A549 (cell line): ENCODE measurements around the gene KRT36. TPM values are rescaled to one million over a fixed set of nuclear protein-coding genes. Genes with fewer than 3 reads are reported as not detected.

Source experiments
- ATAC-seq, 2 experiments: fragments of 200-7000 bp in 1 of 2; fragments of >200 bp in 1 of 2; cut with Nextera tagmentation in 1 of 2; cut with Tn5 transposase in 1 of 2; 3 replicates each; pipeline versions ENCODE4 v1.8.0 to v1.9.1; 2018 to 2020; ENCODE audit warnings: mild to moderate bottlenecking in 1 of 2, moderate library complexity in 1 of 2
- CTCF ChIA-PET: fragments of 300-600 bp; sonication (Branson Sonifier 250); formaldehyde crosslinking; extraction: SDS; loops from one replicate; lab custom pipeline; 2021; ENCODE audit warnings: antibody characterized with exemption, inconsistent platforms; lab: Yijun Ruan, JAX
- POLR2A ChIA-PET: fragments of 350-600 bp; formaldehyde crosslinking; extraction: SDS; loops from one replicate; lab custom pipeline; 2021; ENCODE audit warnings: antibody characterized with exemption, inconsistent platforms; lab: Yijun Ruan, JAX
- DNase-seq, 2 experiments: peaks; one replicate each; pipeline versions ENCODE4 v3.0.0 to v3.0.0-alpha.2; 2011 to 2016; ENCODE audit warnings: low read depth in 1 of 2, low spot score in 1 of 2
- FAIRE-seq: peaks from 2 replicates; lab custom pipeline; 2011; peaks lifted over from hg19 to GRCh38; lab: Jason Lieb, UNC
- H3K27ac ChIP-seq, 2 experiments: fragments of >200 bp; sonication (Bioruptor Twin); formaldehyde crosslinking; 3 replicates each; pipeline ENCODE4 v1.5.1; 2016 to 2017
- H3K4me1 ChIP-seq: fragments of >200 bp; sonication (Bioruptor Twin); formaldehyde crosslinking; 3 replicates; pipeline ENCODE4 v1.6.1; 2016
- H3K4me2 ChIP-seq: fragments of >200 bp; sonication (Bioruptor Twin); formaldehyde crosslinking; 3 replicates; pipeline ENCODE4 v1.6.1; 2016
- H3K4me3 ChIP-seq: fragments of >200 bp; sonication (Bioruptor Twin); formaldehyde crosslinking; 3 replicates; pipeline ENCODE4 v1.5.1; 2016
- H3K9me3 ChIP-seq: fragments of >200 bp; sonication (Bioruptor Twin); formaldehyde crosslinking; 3 replicates; pipeline ENCODE4 v1.6.1; 2016
- CHD2 ChIP-seq: fragments of 150-350 bp; IDR thresholded peaks from 2 replicates; pipeline ENCODE4 v1.6.1; 2014; ENCODE audit warnings: low read length; ENCODE audit not compliant: partially characterized antibody
- FOSL2 ChIP-seq, 2 experiments: fragments of 450-650 bp in 1 of 2; fragments of >200 bp in 1 of 2; sonication (Bioruptor Twin) in 1 of 2; formaldehyde crosslinking; IDR thresholded peaks; 2 replicates each; pipeline versions ENCODE4 v1.5.0 to v1.6.1; 2016 to 2020; ENCODE audit warnings: mild to moderate bottlenecking in 1 of 2, moderate library complexity in 1 of 2
- FOXS1 ChIP-seq: fragments of 250-450 bp; sonication (Bioruptor Pico); IDR thresholded peaks from 2 replicates; pipeline ENCODE4 v1.5.0; 2020; ENCODE audit warnings: mild to moderate bottlenecking, moderate library complexity
- GATA3 ChIP-seq: IDR thresholded peaks from 2 replicates; pipeline ENCODE4 v1.6.1; 2012; ENCODE audit warnings: borderline replicate concordance
- HOXB5 ChIP-seq: fragments of 250-450 bp; sonication (Bioruptor Pico); IDR thresholded peaks from 2 replicates; pipeline ENCODE4 v1.5.0; 2020; ENCODE audit warnings: mild to moderate bottlenecking, moderate library complexity
- JUN ChIP-seq, 2 experiments: fragments of >200 bp; sonication (Bioruptor Twin); formaldehyde crosslinking; IDR thresholded peaks; 2 replicates in 1 of 2; 3 replicates in 1 of 2; pipeline ENCODE4 v1.6.1; 2016 to 2017
- JUNB ChIP-seq: fragments of >200 bp; sonication (Bioruptor Twin); formaldehyde crosslinking; IDR thresholded peaks from 2 replicates; pipeline ENCODE4 v1.6.1; 2016
- MAFK ChIP-seq: fragments of 450-650 bp; IDR thresholded peaks from 2 replicates; pipeline ENCODE4 v1.6.1; 2014; ENCODE audit not compliant: partially characterized antibody
- MAZ ChIP-seq: fragments of 150-350 bp; IDR thresholded peaks from 2 replicates; pipeline ENCODE4 v1.6.1; 2014; ENCODE audit warnings: antibody characterized with exemption, low read depth, low read length, borderline replicate concordance
- NFE2L2 ChIP-seq: fragments of 150-350 bp; conservative IDR thresholded peaks from 2 replicates; pipeline ENCODE4 v1.6.1; 2014; ENCODE audit warnings: low read length
- NPAS2 ChIP-seq: fragments of 250-450 bp; sonication (Bioruptor Pico); IDR thresholded peaks from 2 replicates; pipeline ENCODE4 v1.8.0; 2022; ENCODE audit warnings: mild to moderate bottlenecking, moderate library complexity, borderline replicate concordance
- NR3C1 ChIP-seq: fragments of >200 bp; sonication (Bioruptor Twin); formaldehyde crosslinking; IDR thresholded peaks from 3 replicates; pipeline ENCODE4 v1.6.1; 2017
- RCOR1 ChIP-seq: fragments of 150-350 bp; IDR thresholded peaks from 2 replicates; pipeline ENCODE4 v1.6.1; 2014; ENCODE audit warnings: antibody characterized with exemption, low read length, low read depth
- RFX5 ChIP-seq: fragments of 450-650 bp; IDR thresholded peaks from 2 replicates; pipeline ENCODE4 v1.7.1; 2014; ENCODE audit warnings: antibody characterized with exemption, mild to moderate bottlenecking, moderate library complexity
- SMC3 ChIP-seq: fragments of >200 bp; sonication (Bioruptor Twin); formaldehyde crosslinking; IDR thresholded peaks from 3 replicates; pipeline ENCODE4 v1.6.1; 2018; ENCODE audit warnings: inconsistent platforms
- TFCP2L1 ChIP-seq: fragments of 250-450 bp; sonication (Bioruptor Pico); IDR thresholded peaks from 2 replicates; pipeline ENCODE4 v1.5.0; 2021; ENCODE audit warnings: mild to moderate bottlenecking
- WGBS: methylation state at CpG from one replicate; pipeline ENCODE4 v1.1.6; 2017; ENCODE audit errors: missing lambda C conversion rate; 5-methylcytosine and 5-hydroxymethylcytosine counted together
- polyA plus RNA-seq, 4 experiments: library from polyadenylated mRNA; depleted of rRNA in 3 of 4; stranded (reverse); fragments of >200 nt; fragmentation: RNase III in 1 of 4; extraction: RNeasy Plus Mini Kit Qiagen cat#74134 plus additional on column Dnase treatment in 1 of 4; gene quantifications; 2 replicates in 3 of 4; 3 replicates in 1 of 4; pipeline ENCODE4 v1.2.3, GENCODE V29; 2011 to 2017
- TF ChIP-seq, protein P1 (sequence below): IDR thresholded peaks from 2 replicates; pipeline ENCODE4 v1.6.1; 2012; ENCODE audit warnings: low read depth, borderline replicate concordance
- TF ChIP-seq, protein P2 (sequence below): IDR thresholded peaks from 2 replicates; pipeline ENCODE4 v1.6.1; 2012

Gene KRT36
- polyA plus RNA-seq, 2 of the 4 experiments (the other 2 are of a cell fraction) = not detected

DNA sequence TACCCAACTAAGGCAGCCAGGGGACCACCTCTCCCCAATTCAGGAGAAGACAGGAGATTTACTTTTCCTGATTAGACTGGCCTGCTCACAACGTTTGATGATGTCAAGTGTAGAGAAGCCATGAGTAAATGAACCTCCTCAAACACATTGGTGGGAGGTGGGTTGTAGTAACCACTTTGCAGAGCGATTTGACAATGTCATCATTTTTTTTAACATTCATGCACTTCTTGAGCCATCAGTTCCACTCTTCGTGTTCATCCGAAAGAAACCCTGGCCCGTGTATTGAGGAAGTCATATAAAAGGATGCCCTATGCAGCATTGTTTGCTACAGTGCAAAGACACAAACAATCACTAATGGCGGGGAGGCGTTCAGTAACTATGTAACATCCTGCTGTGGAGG is 43.9 kb upstream of the KRT36 start:
- ChIA-PET POLR2A (no interaction called here), CTCF (interaction anchor here (0.9 to 6.9 kb wide), 7 partner anchors 16 to 678 kb away, joined by 4 to 101 read pairs (median 5); no protein-coding TSS in a partner anchor)
- H3K9me3 ChIP-seq = no peaks in the 10 kb centered on the region
- no peak overlapping the region for H3K4me3 ChIP-seq
- no peak overlapping the region for H3K27ac ChIP-seq
- FAIRE-seq = no peak
- H3K4me2 ChIP-seq = no peak overlapping the region
- no peak for ATAC-seq
- WGBS = 76% methylated on average over 7 of the region's 7 CpGs
- no peak for DNase-seq
- H3K4me1 ChIP-seq = peaks cover 27% of the 10 kb centered on the region
- TF ChIP-seq CHD2 = no peak
- peak; percentile 83 for TF ChIP-seq MAFK

DNA sequence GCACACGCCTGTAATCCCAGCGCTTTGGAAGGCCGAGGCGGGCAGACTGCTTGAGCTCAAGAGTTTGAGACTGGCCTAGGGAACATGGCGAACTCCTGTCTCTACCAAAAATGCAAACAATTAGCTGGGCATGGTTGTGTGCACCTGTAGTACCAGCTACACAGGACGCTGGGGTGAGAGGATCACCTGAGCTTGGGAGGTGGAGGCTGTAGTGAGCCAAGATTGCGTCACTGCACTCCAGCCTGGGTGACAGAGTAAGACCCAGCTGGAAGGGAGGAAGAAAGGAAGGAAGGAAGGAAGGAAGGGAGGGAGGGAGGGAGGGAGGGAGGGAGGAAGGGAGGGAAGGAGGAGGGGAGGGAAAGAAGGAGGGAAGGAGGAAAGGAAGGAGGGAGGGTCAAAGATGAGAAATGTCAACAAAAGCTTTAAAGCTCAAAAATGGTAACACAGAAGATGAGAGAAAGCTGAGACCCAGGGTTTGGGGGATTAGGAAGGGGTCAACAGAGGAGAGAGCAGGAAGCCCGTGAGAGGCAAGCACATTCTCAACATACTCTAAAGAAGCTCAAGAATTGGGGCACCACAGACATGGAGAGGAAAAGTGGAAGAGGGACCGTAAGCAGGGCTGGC is 43.3 kb upstream of the KRT36 start:
- DNase-seq (no peak), ATAC-seq (no peak), FAIRE-seq (no peak)
- 83% methylated on average over 9 of the region's 9 CpGs for WGBS
- POLR2A ChIA-PET = interaction anchor here (0.8 to 0.9 kb wide), 2 partner anchors 11 to 155 kb away, joined by 3 to 4 read pairs; partner anchors contain the start of gene EIF1
- H3K27ac ChIP-seq = no peak overlapping the region
- H3K9me3 ChIP-seq = no peaks in the 10 kb centered on the region
- H3K4me3 ChIP-seq = no peak overlapping the region
- H3K4me1 ChIP-seq = peaks cover 29% of the 10 kb centered on the region
- TF ChIP-seq NFE2L2 = no peak
- no peak for TF ChIP-seq TFCP2L1 (CRISPR knock-in tag)
- no peak for TF ChIP-seq CHD2
- no peak for TF ChIP-seq SMC3
- no peak for TF ChIP-seq MAZ
- TF ChIP-seq NR3C1 = no peak
- TF ChIP-seq, all 56 proteins: peak for 0
- H3K4me2 ChIP-seq = no peak overlapping the region
- CTCF ChIA-PET = interaction anchor here (1.0 to 6.9 kb wide), 6 partner anchors 8 to 676 kb away, joined by 4 to 101 read pairs (median 7); no protein-coding TSS in a partner anchor

DNA sequence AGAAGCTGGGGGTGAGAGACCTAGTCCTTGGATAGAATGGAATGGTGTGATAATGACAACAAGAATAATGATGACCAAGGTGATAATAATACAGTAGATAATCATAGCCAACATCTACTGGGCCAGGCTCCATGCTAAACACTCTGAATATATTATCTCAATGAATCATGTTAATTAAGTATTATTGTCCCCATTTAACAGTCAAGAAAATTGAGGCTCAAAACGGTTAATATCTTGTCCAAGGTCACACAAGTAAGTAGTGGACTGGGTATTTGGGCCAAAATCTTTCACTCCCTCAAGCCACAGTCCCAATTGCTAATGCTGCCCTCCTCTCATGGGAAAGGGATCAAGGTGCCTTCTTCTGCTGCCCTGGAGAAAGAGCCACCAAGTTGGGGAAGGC is 42.3 kb upstream of the KRT36 start:
- TF ChIP-seq RCOR1 = no peak
- no peak for TF ChIP-seq FOXS1
- no peak for TF ChIP-seq NPAS2 (CRISPR knock-in tag)
- TF ChIP-seq, protein P1, sequence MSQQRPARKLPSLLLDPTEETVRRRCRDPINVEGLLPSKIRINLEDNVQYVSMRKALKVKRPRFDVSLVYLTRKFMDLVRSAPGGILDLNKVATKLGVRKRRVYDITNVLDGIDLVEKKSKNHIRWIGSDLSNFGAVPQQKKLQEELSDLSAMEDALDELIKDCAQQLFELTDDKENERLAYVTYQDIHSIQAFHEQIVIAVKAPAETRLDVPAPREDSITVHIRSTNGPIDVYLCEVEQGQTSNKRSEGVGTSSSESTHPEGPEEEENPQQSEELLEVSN = no peak
- no peak for TF ChIP-seq RFX5
- FAIRE-seq (no peak), DNase-seq (no peak), ATAC-seq (no peak)
- Histone ChIP-seq H3K4me2 (no peak overlapping the region), H3K4me1 (peaks cover 29% of the 10 kb centered on the region), H3K4me3 (no peak overlapping the region), H3K27ac (no peak overlapping the region), H3K9me3 (no peaks in the 10 kb centered on the region)
- 15% methylated on average over 1 of the region's 1 CpG for WGBS
- POLR2A ChIA-PET = interaction anchor here (0.6 kb wide), 1 partner anchor 597 kb away, joined by 3 read pairs; no protein-coding TSS in a partner anchor
- CTCF ChIA-PET = interaction anchor here (1.0 to 6.9 kb wide), 5 partner anchors 9 to 131 kb away, joined by 4 to 101 read pairs (median 9); no protein-coding TSS in a partner anchor

DNA sequence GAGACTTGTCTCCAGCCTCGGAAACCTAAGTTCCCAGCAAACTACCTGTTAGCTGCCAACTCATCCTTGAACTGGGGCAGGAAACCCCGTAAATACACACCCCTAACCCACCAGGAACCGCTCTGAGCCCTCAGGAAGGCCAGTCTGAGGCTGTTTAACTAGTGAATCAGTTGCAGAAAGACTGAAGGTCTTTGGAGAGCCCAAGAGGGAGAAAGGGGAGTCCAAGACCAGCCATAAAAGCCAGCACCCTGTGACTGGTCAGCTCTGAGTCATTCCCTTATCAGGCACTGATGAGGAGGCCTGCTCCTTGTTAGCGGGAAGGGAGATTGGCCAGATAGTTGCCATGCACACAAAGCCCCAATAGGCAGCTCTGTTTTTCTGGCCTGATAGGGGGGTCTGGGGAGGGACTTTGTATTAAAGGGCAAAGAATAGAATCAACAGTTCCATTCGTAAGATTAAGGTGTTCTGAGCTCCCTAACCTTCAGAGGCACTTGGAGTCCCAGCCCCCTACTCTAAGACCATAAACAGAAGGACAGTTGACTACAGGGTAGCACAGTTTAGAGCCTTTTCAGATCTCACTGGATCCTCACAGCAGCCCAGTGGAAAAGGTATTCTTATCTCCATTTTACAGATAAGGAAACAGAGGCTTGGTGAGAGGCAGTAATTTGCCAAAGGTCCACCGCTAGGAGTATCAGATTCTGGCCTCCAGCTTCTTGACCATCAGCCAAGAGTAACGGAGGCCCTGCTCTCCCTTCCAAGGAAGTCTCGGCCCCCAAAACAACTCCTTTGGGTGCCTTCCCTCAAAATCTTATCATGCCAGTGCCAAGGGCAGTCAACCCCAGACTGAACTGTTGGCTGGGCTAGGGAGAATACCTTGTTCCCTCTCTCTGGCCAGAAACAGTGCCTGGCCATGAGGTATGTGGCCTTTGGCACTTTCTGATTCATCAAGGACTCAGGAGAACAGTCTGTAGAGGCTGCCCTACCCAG is 40.6 kb upstream of the KRT36 start:
- peak; percentile 86 for TF ChIP-seq RFX5
- TF ChIP-seq FOSL2 (IDR thresholded peaks at IDR 0.05) = 0 out of 2 replicates have a peak, but pooled peaks have one; percentile 26
- peak; percentile 81 for TF ChIP-seq FOSL2 (CRISPR knock-in tag; IDR thresholded peaks at IDR 0.05)
- TF ChIP-seq, protein P2, sequence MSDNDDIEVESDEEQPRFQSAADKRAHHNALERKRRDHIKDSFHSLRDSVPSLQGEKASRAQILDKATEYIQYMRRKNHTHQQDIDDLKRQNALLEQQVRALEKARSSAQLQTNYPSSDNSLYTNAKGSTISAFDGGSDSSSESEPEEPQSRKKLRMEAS = peak; percentile 39; the same call in 1 of the 2 replicates
- TF ChIP-seq JUNB = peak; percentile 47; the same call in 1 of the 2 replicates
- TF ChIP-seq JUN (IDR thresholded peaks at IDR 0.05) = 0 out of 5 replicates have a peak, but pooled peaks of 1 of the 2 experiments have one; percentile 26
- TF ChIP-seq NR3C1 = no peak
- TF ChIP-seq HOXB5 (CRISPR knock-in tag) = no peak
- TF ChIP-seq GATA3 = peak; percentile 89
- POLR2A ChIA-PET = interaction anchor here (0.5 to 1.3 kb wide), 4 partner anchors 12 to 158 kb away, joined by 3 to 10 read pairs (median 4); partner anchors contain the start of gene KRT13
- peak overlapping the region; percentile 46 for H3K4me2 ChIP-seq
- FAIRE-seq = peak; percentile 85
- peak; percentile 85 to 89 for DNase-seq
- CTCF ChIA-PET = interaction anchor here (0.6 to 6.9 kb wide), 12 partner anchors 9 to 621 kb away, joined by 3 to 101 read pairs (median 3); partner anchors contain the start of genes KRT13, KRT15 and KRTAP4-5
- H3K27ac ChIP-seq = peak overlapping the region; percentile 59 to 83
- 36% methylated on average over 8 of the region's 8 CpGs for WGBS
- peaks cover 29% of the 10 kb centered on the region for H3K4me1 ChIP-seq
- no peak overlapping the region for H3K4me3 ChIP-seq
- peak; percentile 82 to 95 for ATAC-seq
- H3K9me3 ChIP-seq = no peaks in the 10 kb centered on the region
